ENCODE data around the gene ZNF679. TPM values are rescaled to one million over a fixed set of nuclear protein-coding genes. Genes with fewer than 3 reads are reported as not detected.
"Not testable (repeated sequence)": the region's sequence is repeated elsewhere in the genome, so short reads cannot be mapped to it uniquely, and the experiment has no call there.

The ZNF679 gene
- total RNA-seq, 1 experiment from 2014 or later = not detected

- TF ChIP-seq POLR2AphosphoS5 (IDR thresholded peaks at IDR 0.05; ENCODE audit: low read depth, low read length) (no peak), SIN3A (IDR thresholded peaks at IDR 0.05; ENCODE audit: borderline replicate concordance, insufficient read depth, low read depth, low read length) (no peak), CTCF (IDR thresholded peaks at IDR 0.05) (no peak), REST (IDR thresholded peaks at IDR 0.05; ENCODE audit: insufficient read depth in 1 of 2, low read depth in 2 of 2, low read length in 1 of 2) (no peak), TCF7L2 (IDR thresholded peaks at IDR 0.05; ENCODE audit: low read depth, low read length) (no peak)
Measured at GRCh38 chr7:64277630-64278029, 49.4 kb downstream of the ZNF679 start.

GRCh38 chr7:64294701-64295420 lies 66.6 kb downstream of the ZNF679 start:
- Histone ChIP-seq H3K4me3 (ENCODE audit: low read depth in 2 of 2, low read length in 2 of 2) (no peak overlapping the region), H3K9me3 (ENCODE audit: control insufficient read depth, insufficient read depth, low read depth, low read length) (no peaks in the 10 kb centered on the region), H3K27me3 (ENCODE audit: control insufficient read depth, insufficient read depth, low read length) (no peaks in the 10 kb centered on the region), H3K27ac (ENCODE audit: low read length) (no peak overlapping the region), H3K36me3 (ENCODE audit: control insufficient read depth, insufficient read depth, low read length) (no peaks in the 10 kb centered on the region), H3K4me1 (ENCODE audit: control insufficient read depth, insufficient read depth, low read length) (no peaks in the 10 kb centered on the region)
- no TSS peak for BruUV-seq (replicated peaks)
- TF ChIP-seq SIN3A (IDR thresholded peaks at IDR 0.05; ENCODE audit: borderline replicate concordance, insufficient read depth, low read depth, low read length) (no peak), CTCF (IDR thresholded peaks at IDR 0.05) (no peak), REST (IDR thresholded peaks at IDR 0.05; ENCODE audit: insufficient read depth in 1 of 2, low read depth in 2 of 2, low read length in 1 of 2) (no peak), POLR2AphosphoS5 (IDR thresholded peaks at IDR 0.05; ENCODE audit: low read depth, low read length) (no peak)
- ChIA-PET POLR2A (no interaction called here), CTCF (no interaction called here)
- DNase-seq (ENCODE audit: low read depth, low spot score) (no peak), ATAC-seq (no peak)
- in situ Hi-C loops (cut with HindIII; ENCODE audit: low pct_unique_long_range_greater_than_20kb, low sequenced_read_pairs) (no loop called here), intact Hi-C loops (cut with micrococcal nuclease; ENCODE audit: unreplicated experiment) (no loop called here)

More at GRCh38 chr7:64277630-64278029, 49.4 kb downstream of the ZNF679 start:
- Histone ChIP-seq H3K36me3 (ENCODE audit: control insufficient read depth, insufficient read depth, low read length) (no peaks in the 10 kb centered on the region), H3K27ac (ENCODE audit: low read length) (no peak overlapping the region), H3K4me1 (ENCODE audit: control insufficient read depth, insufficient read depth, low read length) (no peaks in the 10 kb centered on the region), H3K4me3 (ENCODE audit: low read depth in 2 of 2, low read length in 2 of 2) (no peak overlapping the region), H3K27me3 (ENCODE audit: control insufficient read depth, insufficient read depth, low read length) (no peaks in the 10 kb centered on the region), H3K9me3 (ENCODE audit: control insufficient read depth, insufficient read depth, low read depth, low read length) (peaks cover 9% of the 10 kb centered on the region; the same call in 1 of the 2 replicates)
- ChIA-PET POLR2A (no interaction called here), CTCF (no interaction called here)
- DNase-seq (ENCODE audit: low read depth, low spot score) (no peak), ATAC-seq (no peak)
- no TSS peak for BruUV-seq (replicated peaks)
- in situ Hi-C loops (cut with HindIII; ENCODE audit: low pct_unique_long_range_greater_than_20kb, low sequenced_read_pairs) (no loop called here), intact Hi-C loops (cut with micrococcal nuclease; ENCODE audit: unreplicated experiment) (no loop called here)

- POLR2A ChIA-PET; ATAC-seq; BruUV-seq (replicated peaks); H3K27ac ChIP-seq (ENCODE audit: low read length); H3K36me3 ChIP-seq (ENCODE audit: control insufficient read depth, insufficient read depth, low read length); H3K4me3 ChIP-seq (ENCODE audit: low read depth in 2 of 2, low read length in 2 of 2); CTCF ChIA-PET; H3K27me3 ChIP-seq (ENCODE audit: control insufficient read depth, insufficient read depth, low read length); H3K4me1 ChIP-seq (ENCODE audit: control insufficient read depth, insufficient read depth, low read length); intact Hi-C loops (cut with micrococcal nuclease; ENCODE audit: unreplicated experiment); DNase-seq (ENCODE audit: low read depth, low spot score); in situ Hi-C loops (cut with HindIII; ENCODE audit: low pct_unique_long_range_greater_than_20kb, low sequenced_read_pairs); H3K9me3 ChIP-seq (ENCODE audit: control insufficient read depth, insufficient read depth, low read depth, low read length): not testable (repeated sequence)
Measured at GRCh38 chr7:64297418-64297817, 69.1 kb downstream of the ZNF679 start.

Data from Panc1 (cell line).